ENCODE data around the gene PQBP1.

Gene PQBP1

GRCh38 chrX:48927123-48927522 lies 29.4 kb downstream of the PQBP1 start:
- DNase-seq, result no peak

DNA sequence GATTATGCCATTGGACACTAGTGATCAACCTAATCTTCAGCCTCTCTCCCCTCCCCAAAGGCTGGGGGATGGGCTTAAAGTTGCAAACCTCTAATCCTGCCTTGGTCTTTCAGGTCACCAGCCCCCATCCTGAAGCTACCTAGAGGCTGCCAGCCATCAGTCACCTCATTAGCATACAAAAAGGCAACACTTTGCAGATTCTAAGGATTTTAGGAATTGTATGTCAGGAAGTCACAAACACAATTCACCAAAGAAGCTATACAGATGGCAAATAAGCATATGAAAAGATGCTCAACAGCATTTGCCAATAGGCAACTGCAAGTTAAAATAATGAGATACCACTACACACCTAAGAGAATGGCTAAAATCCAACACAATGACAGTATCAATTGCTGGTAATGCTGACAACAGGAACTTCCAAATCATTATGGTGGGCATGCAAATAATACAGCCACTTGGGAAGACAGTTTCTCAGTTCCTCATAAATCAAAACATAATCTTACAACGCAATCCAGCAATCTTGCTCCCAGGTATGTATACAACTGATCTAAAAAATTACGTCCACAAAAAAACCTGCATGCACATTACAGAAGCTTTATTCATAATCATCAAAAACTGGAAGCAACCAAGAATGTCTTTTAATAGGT lies 30.1 kb downstream of the PQBP1 start:
- no peak for DNase-seq

GRCh38 chrX:48933757-48934156 lies 36.0 kb downstream of the PQBP1 start:
- DNase-seq, result no peak

DNA sequence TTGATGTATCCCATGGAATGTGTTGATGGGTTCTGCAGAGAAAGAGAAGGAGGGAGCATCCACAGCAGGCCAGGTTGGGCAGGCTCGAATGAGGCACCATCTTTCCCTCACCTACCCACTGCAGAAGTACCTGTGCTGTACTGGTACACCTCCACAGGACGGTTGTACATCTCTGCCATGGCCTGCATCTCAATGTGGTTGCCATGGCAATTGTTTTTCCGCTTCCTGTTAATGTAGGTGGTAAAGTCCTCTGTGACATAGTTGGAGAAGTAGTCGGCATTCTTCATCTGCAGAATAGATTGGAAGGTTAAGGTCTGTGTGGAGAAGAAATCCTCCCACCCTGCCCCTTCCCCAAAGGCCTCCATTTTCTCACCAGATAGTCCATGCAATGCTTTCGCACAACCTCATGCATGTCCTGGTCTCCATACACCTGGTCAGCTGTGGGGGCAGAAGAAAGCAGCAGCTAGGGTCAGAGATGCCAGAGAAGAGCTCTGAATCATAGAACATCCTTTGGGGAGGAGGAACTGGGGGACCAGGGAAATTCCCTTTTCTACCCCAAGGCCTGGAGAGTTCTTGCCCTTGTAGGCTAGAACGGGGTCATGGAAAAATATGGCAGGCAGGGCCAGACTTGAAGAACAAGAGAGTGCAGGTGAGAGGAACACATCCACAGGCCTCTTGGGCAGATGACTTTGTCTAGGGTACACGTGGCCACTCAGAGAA lies 37.0 kb downstream of the PQBP1 start:
- DNase-seq, result no peak

DNA sequence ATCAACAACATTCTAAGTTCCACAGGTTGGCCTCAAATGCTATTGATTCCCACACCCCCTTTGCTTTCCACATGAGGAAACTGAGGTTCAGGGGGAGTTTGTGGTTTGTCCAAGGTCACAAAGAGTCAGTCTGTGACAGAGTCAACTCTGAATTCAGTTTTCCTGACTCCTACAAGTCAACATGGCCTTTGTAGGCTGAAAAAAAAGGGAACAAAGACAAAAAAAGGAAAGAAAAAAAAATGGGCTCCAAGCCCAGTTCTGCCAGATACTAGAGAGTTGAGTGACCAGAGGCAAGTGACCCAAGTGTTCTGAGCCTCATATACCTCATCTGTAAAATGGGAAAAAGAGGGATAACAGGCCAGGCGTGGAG lies 37.6 kb downstream of the PQBP1 start:
- DNase-seq, result no peak

GRCh38 chrX:48936429-48937053 lies 38.8 kb downstream of the PQBP1 start:
- DNase-seq, result no peak

DNA sequence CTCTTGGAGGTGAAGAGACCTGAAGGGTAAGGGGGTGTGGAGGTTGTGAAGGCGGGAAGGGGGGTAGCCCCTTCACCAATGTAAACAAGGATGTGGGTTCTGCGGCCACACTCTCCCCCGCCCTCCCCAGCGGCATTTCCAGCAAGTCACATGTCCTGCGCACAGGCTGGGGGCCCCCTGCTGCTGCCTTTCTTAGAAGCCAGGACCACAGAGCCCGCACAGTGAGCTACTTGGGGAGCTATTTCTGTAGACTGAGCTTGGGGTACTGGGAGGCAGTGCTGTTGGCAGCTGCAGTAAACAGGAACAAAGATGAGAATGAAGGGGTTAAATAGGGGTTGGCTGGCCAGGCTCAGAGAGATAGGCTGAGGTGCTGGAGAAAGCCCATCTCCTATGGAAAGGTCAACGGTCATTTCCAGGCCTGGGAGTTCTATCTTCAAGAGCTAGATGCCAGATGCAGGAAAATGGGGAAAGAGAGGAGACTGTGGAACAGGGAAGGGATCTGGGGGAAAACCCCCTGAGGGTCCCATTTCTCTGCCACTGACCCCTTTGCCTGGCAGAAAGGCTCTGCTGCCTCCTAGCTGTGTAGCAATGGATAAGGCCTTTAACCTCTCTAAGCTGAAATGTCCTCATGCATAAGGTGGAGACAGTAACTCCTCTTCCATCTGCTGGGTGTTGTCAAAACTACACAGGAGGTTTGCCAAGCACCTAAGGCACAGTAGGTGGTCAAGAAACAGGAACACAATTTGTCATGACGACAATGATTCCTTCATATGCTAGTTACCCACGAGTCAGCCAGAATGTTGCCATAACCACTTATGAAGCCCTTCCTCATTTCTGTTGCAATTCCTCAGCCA lies 39.6 kb downstream of the PQBP1 start:
- DNase-seq, result no peak

DNA sequence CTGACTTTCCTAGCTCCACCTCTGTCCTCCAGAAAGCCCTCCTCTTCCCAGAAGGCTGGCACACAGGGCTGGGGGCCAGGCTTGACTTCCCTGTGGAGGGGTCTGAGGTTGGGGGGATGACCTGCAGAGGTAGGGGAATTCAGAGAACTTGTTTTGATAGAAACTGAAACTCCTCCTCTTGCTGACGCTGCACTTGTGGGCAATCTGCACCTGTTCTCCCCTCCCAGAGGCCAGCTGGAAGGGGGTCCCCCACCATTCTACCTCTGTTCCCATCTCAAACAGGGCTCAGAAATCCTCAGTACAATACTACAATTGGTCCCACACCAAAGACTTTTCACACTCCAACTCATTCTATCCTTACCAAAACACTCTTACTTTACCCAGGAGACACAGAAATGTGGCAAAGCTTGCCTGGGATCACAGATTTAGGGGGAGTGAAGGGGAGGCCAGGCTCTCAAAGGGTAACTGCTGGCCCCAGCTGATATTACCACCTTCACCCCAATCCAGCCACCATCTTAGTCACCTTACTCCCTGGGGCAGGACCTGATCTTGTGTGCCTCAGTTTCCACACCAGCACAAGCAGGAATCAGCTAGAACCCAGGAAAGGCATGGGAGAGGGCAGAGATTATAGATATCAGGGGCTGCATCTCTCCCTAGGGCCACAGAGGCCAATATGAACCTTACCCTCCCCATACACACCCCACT lies 41.1 kb downstream of the PQBP1 start:
- no peak for DNase-seq

DNA sequence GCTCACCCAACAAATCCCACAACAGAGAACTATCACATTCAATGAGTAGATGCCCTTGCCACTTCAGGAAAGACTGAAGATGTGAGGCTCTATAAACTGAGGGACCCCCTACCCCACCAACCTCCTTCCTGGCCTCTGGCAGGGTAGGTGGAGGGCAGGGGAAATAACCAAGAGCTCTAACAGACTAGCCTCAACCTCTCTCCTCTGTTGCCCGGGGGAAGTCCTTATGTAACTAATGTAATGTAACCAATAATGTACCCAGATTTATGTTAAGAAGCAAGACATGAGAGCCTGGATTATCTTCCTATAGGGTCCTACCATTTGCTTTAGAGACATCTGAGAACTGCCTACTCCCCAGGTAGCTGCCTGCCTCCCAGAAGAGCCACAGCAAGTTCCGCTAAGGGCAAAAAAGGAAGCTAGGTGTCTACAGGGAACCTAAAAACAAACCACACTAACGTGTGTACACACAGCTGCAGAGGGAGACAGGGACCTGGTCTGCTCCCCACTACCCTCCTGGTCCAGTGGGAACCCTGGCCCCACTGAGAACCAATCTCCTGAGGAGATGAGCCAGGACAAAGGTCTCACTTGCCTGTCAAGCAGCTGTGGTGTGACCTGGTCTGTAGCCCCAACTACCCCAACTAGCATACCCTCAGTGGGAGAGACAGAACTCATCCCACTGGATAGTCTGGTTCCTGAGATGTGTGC lies 41.9 kb downstream of the PQBP1 start:
- DNase-seq, result no peak

DNA sequence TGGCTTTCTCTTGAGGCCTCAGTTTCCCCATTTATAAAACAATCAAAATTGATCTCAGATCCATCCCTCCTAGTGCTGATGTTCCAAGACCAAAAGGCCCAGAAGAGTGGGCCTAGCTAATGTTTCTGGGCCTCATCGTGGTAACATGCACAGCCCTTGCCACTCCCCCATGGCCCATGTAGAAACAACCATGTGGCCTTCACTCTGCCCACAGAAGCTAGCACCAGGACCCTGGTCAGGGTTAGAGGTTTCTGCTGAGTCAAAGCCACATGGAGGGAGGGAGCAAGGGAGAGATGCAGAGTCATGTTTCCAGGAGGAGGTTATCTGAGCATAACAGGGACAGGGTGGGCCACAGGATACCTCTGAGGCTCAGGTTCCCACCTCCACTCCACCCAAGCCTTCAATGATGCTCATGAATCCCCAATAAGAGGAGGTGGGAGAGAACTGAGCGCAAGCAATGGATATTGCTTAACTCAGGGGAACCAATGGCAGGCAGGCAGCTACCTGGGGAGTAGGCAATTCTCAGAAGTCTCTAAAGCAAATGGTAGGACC lies 42.8 kb downstream of the PQBP1 start:
- DNase-seq, result no peak

DNA sequence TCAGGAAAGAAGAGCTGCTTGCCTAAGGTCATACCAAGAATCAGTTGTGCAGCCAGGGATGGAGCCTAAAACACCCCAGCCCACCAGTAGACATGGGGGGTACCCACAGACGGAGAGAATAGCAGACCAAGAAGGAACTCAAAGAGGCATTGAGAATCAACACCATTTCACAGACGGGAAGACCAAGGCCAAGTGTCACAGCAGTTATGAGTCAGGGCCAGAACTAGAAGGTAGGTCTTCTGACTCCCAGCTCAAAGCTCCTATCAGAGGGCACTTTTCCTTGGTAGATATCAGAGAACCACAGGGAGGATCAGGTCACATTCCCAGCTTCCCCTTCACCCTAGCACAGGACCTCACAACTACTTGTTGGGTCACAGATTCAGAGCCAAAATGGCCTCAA lies 45.2 kb downstream of the PQBP1 start:
- DNase-seq, result no peak

- peak in 1 of 2 experiments; percentile 14 for DNase-seq
Observed at GRCh38 chrX:48945517-48946348, 48.0 kb downstream of the PQBP1 start.

GRCh38 chrX:48948589-48948988 lies 50.9 kb downstream of the PQBP1 start:
- DNase-seq, result no peak

Measured in NCI-H1930 (cell line).